ENCODE results near the gene COG1. TPM values are rescaled to one million over a fixed set of nuclear protein-coding genes. Genes with fewer than 3 reads are reported as not detected.

Gene COG1
- total RNA-seq, 2 experiments from 2014 or later = 29.8 to 30.6 TPM

DNA sequence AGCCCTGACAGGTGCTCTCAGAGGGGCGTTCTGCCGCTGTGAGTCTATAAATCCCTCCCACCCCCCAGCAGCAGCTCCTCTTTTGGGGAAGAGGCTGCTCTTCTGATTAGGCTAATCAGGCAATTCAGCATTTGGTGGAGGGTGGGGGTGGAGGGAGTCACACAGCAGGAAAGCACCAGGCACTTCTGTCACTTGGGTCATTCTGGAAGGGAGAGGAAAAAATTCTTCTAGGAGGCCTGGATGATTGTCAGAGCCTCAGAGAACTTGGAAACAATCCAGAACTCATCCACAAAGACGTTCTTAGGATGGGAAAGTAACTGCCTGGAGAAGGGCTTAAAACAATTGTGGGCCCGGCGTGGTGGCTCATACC lies 35.3 kb upstream of the COG1 start:
- no peaks in the 10 kb centered on the region for H3K9me3 Mint-ChIP-seq
- no peaks in the 10 kb centered on the region for H3K36me3 Mint-ChIP-seq
- intact Hi-C loops (cut with micrococcal nuclease) = no loop called here

DNA sequence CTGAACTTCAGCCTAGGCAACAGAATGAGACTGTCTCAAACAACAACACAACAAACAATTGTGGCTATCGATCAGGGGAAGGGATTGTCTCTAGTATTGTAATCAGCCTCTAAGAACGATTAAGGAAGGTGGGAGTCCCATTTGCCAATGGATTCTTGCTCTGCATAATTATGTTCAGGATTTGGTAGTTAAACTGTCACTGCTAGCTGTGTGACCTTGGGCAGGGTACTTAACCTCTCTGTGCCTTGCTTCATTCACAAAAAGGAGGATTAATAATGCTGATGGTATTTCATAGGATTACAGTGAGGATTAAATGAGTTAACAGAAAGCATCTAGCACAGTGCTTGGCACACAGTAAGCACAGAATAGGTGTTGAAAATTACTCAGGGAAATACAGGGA lies 34.7 kb upstream of the COG1 start:
- peaks cover 14% of the 10 kb centered on the region for H3K4me1 Mint-ChIP-seq (ENCODE audit: low read depth)
- H3K36me3 Mint-ChIP-seq = no peaks in the 10 kb centered on the region
- H3K9me3 Mint-ChIP-seq = no peaks in the 10 kb centered on the region
- no peak overlapping the region for H3K4me3 Mint-ChIP-seq
- DNase-seq = no peak
- H3K27me3 Mint-ChIP-seq = peaks cover 34% of the 10 kb centered on the region
- CTCF ChIA-PET = interaction anchor here (2.2 to 3.5 kb wide), 2 partner anchors 431 to 599 kb away, joined by 9 to 46 read pairs; no protein-coding TSS in a partner anchor
- H3K27ac Mint-ChIP-seq = no peak overlapping the region
- intact Hi-C loops (cut with micrococcal nuclease) = no loop called here
- POLR2A ChIA-PET = no interaction called here

More for the DNA sequence above, 35.3 kb upstream of the COG1 start:
- no peak overlapping the region for H3K27ac Mint-ChIP-seq
- peaks cover 14% of the 10 kb centered on the region for H3K4me1 Mint-ChIP-seq (ENCODE audit: low read depth)
- no peak for DNase-seq
- ChIA-PET CTCF (interaction anchor here (1.1 to 4.0 kb wide), 11 partner anchors 8 to 602 kb away, joined by 3 to 100 read pairs (median 7); partner anchors contain the start of gene SSTR2), POLR2A (no interaction called here)
- no peak overlapping the region for H3K4me3 Mint-ChIP-seq
- H3K27me3 Mint-ChIP-seq = peaks cover 28% of the 10 kb centered on the region

- peaks cover 60% of the 10 kb centered on the region for H3K27me3 Mint-ChIP-seq
- intact Hi-C loops (cut with micrococcal nuclease) = no loop called here
- DNase-seq = no peak
- no peak overlapping the region for H3K4me3 Mint-ChIP-seq
- H3K9me3 Mint-ChIP-seq = no peaks in the 10 kb centered on the region
- H3K4me1 Mint-ChIP-seq (ENCODE audit: low read depth) = peaks cover 29% of the 10 kb centered on the region
- ChIA-PET CTCF (interaction anchor here (1.2 to 1.3 kb wide), 2 partner anchors 434 to 436 kb away, joined by 3 read pairs; no protein-coding TSS in a partner anchor), POLR2A (no interaction called here)
- no peak overlapping the region for H3K27ac Mint-ChIP-seq
- H3K36me3 Mint-ChIP-seq = no peaks in the 10 kb centered on the region
Measured at GRCh38 chr17:73160980-73161630, 31.8 kb upstream of the COG1 start.

DNA sequence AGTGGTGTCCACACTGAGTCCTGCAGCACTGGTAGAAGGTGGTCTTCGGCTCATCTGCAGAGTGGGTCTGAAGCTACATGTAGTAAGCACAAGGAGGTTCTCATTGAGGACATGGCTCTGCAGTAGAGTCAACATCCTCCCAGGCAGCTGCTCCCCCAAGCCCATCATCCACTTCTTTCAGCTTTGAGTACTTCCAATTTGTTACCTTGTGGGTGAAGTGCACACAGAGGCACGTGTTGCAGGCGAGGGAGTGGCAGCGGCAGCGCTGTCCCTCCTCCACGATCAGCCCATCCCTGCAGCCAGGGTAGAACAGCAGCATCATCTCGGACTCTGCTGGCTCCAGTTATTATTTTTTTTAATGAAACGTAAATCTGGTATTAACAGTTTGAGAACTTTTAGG lies 29.8 kb upstream of the COG1 start:
- H3K27ac Mint-ChIP-seq = no peak overlapping the region

GRCh38 chr17:73165616-73166404 lies 27.0 kb upstream of the COG1 start:
- Mint-ChIP-seq H3K27me3 (peaks cover 75% of the 10 kb centered on the region), H3K4me1 (ENCODE audit: low read depth) (peaks cover 33% of the 10 kb centered on the region), H3K9me3 (no peaks in the 10 kb centered on the region), H3K27ac (no peak overlapping the region), H3K4me3 (peak overlapping the region; percentile 64), H3K36me3 (no peaks in the 10 kb centered on the region)
- DNase-seq = no peak
- CTCF ChIA-PET = interaction anchor here (0.8 to 3.2 kb wide), 4 partner anchors 9 to 440 kb away, joined by 4 to 18 read pairs (median 10); no protein-coding TSS in a partner anchor
- intact Hi-C loops (cut with micrococcal nuclease) = no loop called here
- POLR2A ChIA-PET = interaction anchor here (1.3 kb wide), 1 partner anchor 26 kb away, joined by 3 read pairs; the partner anchor contains the start of gene COG1

More for the DNA sequence above, 29.8 kb upstream of the COG1 start:
- CTCF ChIA-PET = interaction anchor here (0.5 to 1.8 kb wide), 3 partner anchors 9 to 181 kb away, joined by 3 to 7 read pairs (median 4); no protein-coding TSS in a partner anchor
- intact Hi-C loops (cut with micrococcal nuclease) = no loop called here
- POLR2A ChIA-PET = no interaction called here
- Mint-ChIP-seq H3K9me3 (no peaks in the 10 kb centered on the region), H3K4me3 (no peak overlapping the region), H3K36me3 (no peaks in the 10 kb centered on the region), H3K27me3 (peaks cover 78% of the 10 kb centered on the region), H3K4me1 (ENCODE audit: low read depth) (peaks cover 40% of the 10 kb centered on the region)
- no peak for DNase-seq

GRCh38 chr17:73166731-73167581 lies 25.9 kb upstream of the COG1 start:
- intact Hi-C loops (cut with micrococcal nuclease) = no loop called here
- CTCF ChIA-PET = interaction anchor here (1.3 to 3.2 kb wide), 2 partner anchors 11 to 442 kb away, joined by 4 to 18 read pairs; no protein-coding TSS in a partner anchor
- Mint-ChIP-seq H3K27me3 (peaks cover 66% of the 10 kb centered on the region), H3K4me1 (ENCODE audit: low read depth) (peaks cover 30% of the 10 kb centered on the region), H3K4me3 (peak overlapping the region; percentile 64), H3K27ac (no peak overlapping the region), H3K36me3 (no peaks in the 10 kb centered on the region), H3K9me3 (no peaks in the 10 kb centered on the region)
- DNase-seq = peak; percentile 31
- POLR2A ChIA-PET = interaction anchor here (1.3 kb wide), 1 partner anchor 25 kb away, joined by 3 read pairs; the partner anchor contains the start of gene COG1

- ChIA-PET POLR2A (no interaction called here), CTCF (interaction anchor here (1.0 kb wide), 1 partner anchor 441 kb away, joined by 4 read pairs; no protein-coding TSS in a partner anchor)
- H3K36me3 Mint-ChIP-seq = no peaks in the 10 kb centered on the region
- DNase-seq = no peak
- no peaks in the 10 kb centered on the region for H3K9me3 Mint-ChIP-seq
- peaks cover 54% of the 10 kb centered on the region for H3K27me3 Mint-ChIP-seq
- H3K4me1 Mint-ChIP-seq (ENCODE audit: low read depth) = peaks cover 30% of the 10 kb centered on the region
- intact Hi-C loops (cut with micrococcal nuclease) = no loop called here
- H3K4me3 Mint-ChIP-seq = no peak overlapping the region
- no peak overlapping the region for H3K27ac Mint-ChIP-seq
Measured at GRCh38 chr17:73168667-73169066, 24.2 kb upstream of the COG1 start.

- no peaks in the 10 kb centered on the region for H3K36me3 Mint-ChIP-seq
- no peaks in the 10 kb centered on the region for H3K9me3 Mint-ChIP-seq
- no peak overlapping the region for H3K27ac Mint-ChIP-seq
Measured at GRCh38 chr17:73170324-73170723, 22.5 kb upstream of the COG1 start.

DNA sequence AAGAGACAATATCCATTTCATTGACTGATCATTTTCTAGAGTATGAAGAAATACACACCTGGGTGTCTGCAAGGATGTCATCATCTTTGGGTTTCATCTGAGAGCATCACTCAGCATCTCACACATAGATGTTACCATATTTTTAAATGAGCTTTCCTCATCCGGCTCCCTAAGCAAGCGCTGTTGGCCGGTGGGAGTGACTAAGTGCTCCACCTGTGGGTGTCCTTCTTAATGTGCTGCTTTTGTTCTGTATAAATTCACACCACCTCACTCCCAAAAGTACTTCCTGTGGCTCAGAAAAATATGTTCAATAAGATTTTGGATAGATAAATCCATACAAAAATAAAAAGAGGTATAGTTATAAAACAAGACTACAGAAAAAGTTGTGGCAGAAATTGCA lies 20.6 kb upstream of the COG1 start:
- ChIA-PET CTCF (no interaction called here), POLR2A (no interaction called here)
- no peak for DNase-seq
- no peaks in the 10 kb centered on the region for H3K9me3 Mint-ChIP-seq
- no peaks in the 10 kb centered on the region for H3K36me3 Mint-ChIP-seq
- H3K27me3 Mint-ChIP-seq = peaks cover 22% of the 10 kb centered on the region
- intact Hi-C loops (cut with micrococcal nuclease) = no loop called here
- no peak overlapping the region for H3K27ac Mint-ChIP-seq
- H3K4me3 Mint-ChIP-seq = no peak overlapping the region
- H3K4me1 Mint-ChIP-seq (ENCODE audit: low read depth) = peaks cover 6% of the 10 kb centered on the region

More at GRCh38 chr17:73170324-73170723, 22.5 kb upstream of the COG1 start:
- Mint-ChIP-seq H3K4me1 (ENCODE audit: low read depth) (peaks cover 20% of the 10 kb centered on the region), H3K27me3 (peaks cover 41% of the 10 kb centered on the region), H3K4me3 (no peak overlapping the region)
- intact Hi-C loops (cut with micrococcal nuclease) = no loop called here
- CTCF ChIA-PET = interaction anchor here (0.9 kb wide), 1 partner anchor 200 kb away, joined by 3 read pairs; no protein-coding TSS in a partner anchor
- POLR2A ChIA-PET = no interaction called here
- DNase-seq = no peak

DNA sequence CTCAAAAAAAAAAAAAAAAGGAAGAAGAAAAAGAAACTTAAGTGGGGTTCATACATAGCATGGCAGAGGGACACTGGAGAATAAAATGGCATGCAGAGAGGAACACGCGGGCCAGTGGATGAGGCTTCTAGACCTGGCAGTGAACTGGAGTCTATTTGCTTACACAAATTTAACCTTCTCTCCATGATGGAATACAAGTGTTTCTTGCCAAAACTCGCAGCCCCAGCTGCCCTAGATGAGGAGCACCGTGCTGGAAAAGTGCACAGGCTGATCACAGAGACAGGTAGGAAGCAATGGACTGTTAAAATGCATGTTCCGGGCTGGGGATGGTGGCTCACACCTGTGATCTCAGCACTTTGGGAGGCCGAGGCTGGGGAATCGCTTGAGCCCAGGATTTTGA lies 18.7 kb upstream of the COG1 start:
- H3K4me3 Mint-ChIP-seq = no peak overlapping the region
- no peaks in the 10 kb centered on the region for H3K36me3 Mint-ChIP-seq
- peaks cover 2% of the 10 kb centered on the region for H3K4me1 Mint-ChIP-seq (ENCODE audit: low read depth)
- peaks cover 4% of the 10 kb centered on the region for H3K27me3 Mint-ChIP-seq
- intact Hi-C loops (cut with micrococcal nuclease) = no loop called here
- DNase-seq = no peak
- H3K9me3 Mint-ChIP-seq = no peaks in the 10 kb centered on the region
- ChIA-PET CTCF (no interaction called here), POLR2A (no interaction called here)
- H3K27ac Mint-ChIP-seq = no peak overlapping the region

- intact Hi-C loops (cut with micrococcal nuclease) = no loop called here
- H3K27ac Mint-ChIP-seq = no peak overlapping the region
- CTCF ChIA-PET = interaction anchor here (1.6 kb wide), 1 partner anchor 190 kb away, joined by 3 read pairs; no protein-coding TSS in a partner anchor
- no peak for DNase-seq
- H3K36me3 Mint-ChIP-seq = no peaks in the 10 kb centered on the region
- H3K4me3 Mint-ChIP-seq = no peak overlapping the region
- no peaks in the 10 kb centered on the region for H3K27me3 Mint-ChIP-seq
- no peaks in the 10 kb centered on the region for H3K9me3 Mint-ChIP-seq
- H3K4me1 Mint-ChIP-seq (ENCODE audit: low read depth) = peaks cover 2% of the 10 kb centered on the region
- POLR2A ChIA-PET = no interaction called here
Measured at GRCh38 chr17:73175962-73176565, 16.8 kb upstream of the COG1 start.
